Skin of body (tissue), 2 donors: ENCODE results near the gene FOXP1. TPM values are rescaled to one million over a fixed set of nuclear protein-coding genes. Genes with fewer than 3 reads are reported as not detected.

Source experiments
- DNase-seq: peaks from one replicate; lab custom pipeline; 2025; lab: John Stamatoyannopoulos, UW
- total RNA-seq: library from RNA; depleted of rRNA; stranded (reverse); fragments of >200 nt; gene quantifications from one replicate; pipeline ENCODE4 v1.2.3, GENCODE V29; 2014

The FOXP1 gene
- total RNA-seq, 1 donor from 2014 or later, result 56.7 TPM

DNA sequence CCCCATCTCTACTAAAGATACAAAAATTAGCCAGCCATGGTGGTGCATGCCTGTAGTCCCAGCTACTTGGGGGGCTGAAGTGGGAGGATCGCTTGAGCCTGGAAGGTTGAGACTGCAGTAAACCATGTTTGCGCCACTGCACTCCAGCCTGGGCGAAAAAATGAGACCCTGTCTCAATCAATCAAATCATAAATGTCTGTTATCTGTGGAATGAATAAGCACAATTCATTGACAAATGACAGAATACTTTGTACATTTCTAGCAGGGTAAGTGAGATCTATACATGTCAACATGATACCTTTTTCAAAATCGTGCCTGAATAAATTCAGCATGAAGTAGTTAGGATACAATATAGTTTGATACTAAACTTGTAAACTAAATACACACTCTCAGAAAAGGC lies 181.2 kb downstream of the FOXP1 start:
- DNase-seq, result no peak

DNA sequence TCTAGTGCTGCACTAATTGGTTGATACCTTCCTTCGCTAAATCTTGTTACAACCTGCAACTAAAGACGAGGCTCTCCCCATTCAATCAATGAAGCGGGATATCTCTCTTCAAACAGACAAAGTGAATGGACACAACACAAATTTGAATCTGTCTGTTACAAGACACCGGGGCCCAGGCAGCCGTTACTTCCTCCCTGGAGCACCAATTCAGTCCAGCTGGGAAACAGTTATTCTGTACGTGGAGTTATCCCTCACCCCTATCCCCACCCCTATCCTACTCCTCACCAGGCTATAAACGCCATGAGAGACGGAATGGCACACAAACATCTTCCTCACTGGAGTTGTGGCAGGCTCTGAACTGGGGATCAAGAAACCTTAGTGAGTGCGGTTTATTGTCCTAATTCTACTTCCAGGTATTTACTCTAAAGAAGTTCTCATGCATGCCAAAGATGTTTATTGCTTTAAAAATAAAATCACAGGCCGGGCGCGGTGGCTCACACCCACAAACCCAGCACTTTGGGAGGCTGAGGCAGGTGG lies 181.8 kb downstream of the FOXP1 start:
- no peak for DNase-seq

- DNase-seq, result no peak
Observed at GRCh38 chr3:71400986-71401451, 182.5 kb downstream of the FOXP1 start.

GRCh38 chr3:71399478-71399877 lies 184.1 kb downstream of the FOXP1 start:
- no peak for DNase-seq

- peak; percentile 14 for DNase-seq
Observed at GRCh38 chr3:71398157-71398836, 185.2 kb downstream of the FOXP1 start.

- DNase-seq, result no peak
Observed at GRCh38 chr3:71397726-71398125, 185.8 kb downstream of the FOXP1 start.

DNA sequence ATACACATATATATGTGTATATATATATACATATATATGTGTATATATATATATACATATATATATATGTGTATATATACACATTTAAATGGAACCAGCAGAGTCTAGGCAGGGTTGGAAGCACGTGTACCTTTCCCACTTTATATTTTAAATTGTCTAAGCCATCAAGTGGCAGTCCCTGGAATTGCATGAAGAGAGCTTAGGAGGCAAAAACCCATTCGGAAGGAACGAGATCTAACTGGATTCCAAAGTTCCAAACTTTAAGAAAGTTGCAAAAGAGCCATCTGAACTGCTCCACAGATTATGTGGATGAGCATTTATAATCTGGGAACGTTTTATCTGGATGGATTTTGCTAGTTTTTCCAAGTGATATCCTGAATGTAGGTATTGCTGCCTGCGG lies 186.5 kb downstream of the FOXP1 start:
- DNase-seq, result no peak

GRCh38 chr3:71395927-71396695 lies 187.4 kb downstream of the FOXP1 start:
- no peak for DNase-seq

DNA sequence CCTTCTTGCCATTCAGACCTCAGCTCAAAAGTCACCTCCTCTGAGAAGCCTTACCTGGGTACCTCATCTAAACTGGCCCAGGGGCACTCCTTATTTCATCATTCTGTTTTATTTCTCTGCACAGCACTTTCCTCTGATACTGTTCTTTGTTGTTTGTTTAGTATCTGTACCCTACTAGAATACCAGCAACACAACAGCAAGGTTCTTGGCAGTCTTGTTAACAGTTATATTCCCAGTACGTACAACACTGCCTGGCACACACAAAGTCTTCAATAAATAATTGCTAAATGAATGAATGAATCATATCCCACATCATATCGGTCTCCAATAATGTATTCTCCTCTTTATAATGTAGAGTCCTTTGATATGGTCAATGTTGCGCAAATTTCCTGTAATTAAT lies 188.1 kb downstream of the FOXP1 start:
- no peak for DNase-seq

DNA sequence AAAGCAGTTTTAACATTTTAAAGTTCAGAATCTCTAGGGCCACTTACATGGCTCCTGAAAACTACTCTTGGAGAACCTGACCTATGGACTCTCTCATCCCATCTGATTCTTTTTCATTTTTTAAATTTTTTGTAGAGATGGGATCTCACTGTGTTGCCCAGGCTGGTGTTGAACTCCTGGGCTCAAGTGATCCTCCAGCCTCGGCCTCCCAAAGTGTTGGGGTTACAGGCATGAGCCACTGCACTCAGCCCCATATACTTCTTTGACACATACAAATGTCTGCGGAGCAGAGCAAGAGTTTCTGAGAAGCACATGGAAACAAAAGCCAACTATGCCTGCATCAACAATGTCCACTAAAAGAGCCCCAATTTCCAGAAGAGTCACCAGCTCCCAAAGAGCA lies 189.8 kb downstream of the FOXP1 start:
- DNase-seq, result no peak

- no peak for DNase-seq
Observed at GRCh38 chr3:71393093-71393492, 190.4 kb downstream of the FOXP1 start.

- DNase-seq, result no peak
Observed at GRCh38 chr3:71392251-71392650, 191.3 kb downstream of the FOXP1 start.

DNA sequence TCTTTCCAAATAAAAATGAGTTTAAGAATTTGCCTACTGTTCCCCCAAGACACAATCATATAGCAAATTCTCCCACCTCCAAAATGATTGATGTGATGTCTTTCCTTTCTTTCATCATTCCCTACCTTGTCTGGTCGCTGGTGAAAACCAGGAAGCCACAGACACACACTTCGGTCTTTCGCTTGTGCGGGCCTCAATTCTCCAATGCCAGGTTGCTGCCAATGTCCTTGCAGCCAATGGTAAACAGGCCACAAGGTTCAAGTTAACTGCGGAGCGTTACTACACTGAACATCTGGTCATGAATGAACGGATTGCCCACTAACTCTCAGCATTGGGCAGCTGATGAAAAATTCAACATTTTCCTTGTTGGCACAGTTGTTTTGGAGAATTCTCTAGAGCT lies 192.2 kb downstream of the FOXP1 start:
- DNase-seq, result no peak

GRCh38 chr3:71389911-71390573 lies 193.5 kb downstream of the FOXP1 start:
- DNase-seq, result no peak

DNA sequence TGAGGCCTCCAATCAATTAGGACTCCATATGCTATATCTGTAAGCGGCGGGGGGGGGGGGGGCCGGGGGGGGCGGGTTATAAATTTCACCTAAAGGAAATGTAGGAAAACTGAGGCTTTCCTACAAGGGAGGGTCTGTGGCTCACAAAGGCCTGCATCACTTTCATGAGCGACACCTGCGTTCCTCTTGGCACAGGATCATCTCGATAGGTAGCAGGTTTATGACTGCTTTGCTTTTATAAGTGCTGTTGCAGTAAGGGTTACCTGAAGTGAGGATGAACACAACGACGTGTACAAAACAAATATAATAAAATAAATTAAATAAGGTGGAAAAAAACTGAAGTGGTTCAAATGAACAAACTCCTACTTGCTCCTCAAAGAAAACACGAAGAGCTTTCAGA lies 194.3 kb downstream of the FOXP1 start:
- no peak for DNase-seq

- DNase-seq, result no peak
Observed at GRCh38 chr3:71388535-71389120, 194.9 kb downstream of the FOXP1 start.

DNA sequence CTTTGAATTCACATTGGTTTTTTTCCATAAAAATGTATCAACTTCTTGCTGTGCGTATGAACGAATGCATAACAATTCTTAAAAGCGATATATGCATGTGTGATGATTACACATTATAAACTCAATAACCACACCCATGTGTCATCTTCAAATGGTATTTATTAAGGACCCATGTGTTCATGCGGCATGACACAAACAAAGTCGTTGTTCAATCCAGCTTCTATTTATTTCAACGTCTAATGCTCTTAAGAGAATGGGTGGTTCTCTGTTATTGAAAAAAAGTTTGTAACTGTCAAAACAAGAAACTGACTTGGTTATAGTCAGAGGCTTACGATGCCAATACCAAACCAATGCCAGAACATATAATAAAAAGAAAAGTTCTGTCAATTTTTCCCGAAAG lies 195.9 kb downstream of the FOXP1 start:
- DNase-seq, result peak; percentile 36

- DNase-seq, result no peak
Observed at GRCh38 chr3:71384837-71385716, 198.5 kb downstream of the FOXP1 start.

DNA sequence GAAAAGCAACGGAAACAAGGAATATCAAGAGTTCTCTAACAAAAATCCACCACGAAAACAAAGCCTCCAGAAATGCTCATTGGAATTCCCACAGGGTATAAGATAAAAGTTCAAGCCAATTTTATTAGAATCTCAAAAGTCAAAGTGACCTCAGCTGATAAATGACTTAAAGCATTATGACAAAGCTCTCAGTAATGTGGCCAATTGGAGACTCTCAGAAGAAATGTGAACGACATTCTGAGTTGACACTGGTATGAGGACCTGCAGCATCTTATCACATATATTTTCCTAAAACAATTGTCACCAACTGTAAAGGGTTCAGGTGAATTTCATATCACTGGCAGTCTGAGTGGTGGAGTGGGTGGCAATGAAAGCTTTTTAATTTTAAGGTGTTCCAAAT lies 199.1 kb downstream of the FOXP1 start:
- no peak for DNase-seq

GRCh38 chr3:71380096-71380495 lies 203.4 kb downstream of the FOXP1 start:
- DNase-seq, result no peak

GRCh38 chr3:71378509-71378908 lies 205.0 kb downstream of the FOXP1 start:
- no peak for DNase-seq
